GM19351 (cell line): Measurements from ENCODE around the gene CEP170.
"Not testable (repeated sequence)": the region's sequence is repeated elsewhere in the genome, so short reads cannot be mapped to it uniquely, and the experiment has no call there.

Experiments
- ATAC-seq: cut with Tn5 transposase; IDR thresholded peaks from one replicate; pipeline ENCODE4 v1.9.1; 2021; ENCODE audit warnings: mild to moderate bottlenecking, moderate library complexity; ENCODE audit not compliant: unreplicated experiment

Gene CEP170

DNA sequence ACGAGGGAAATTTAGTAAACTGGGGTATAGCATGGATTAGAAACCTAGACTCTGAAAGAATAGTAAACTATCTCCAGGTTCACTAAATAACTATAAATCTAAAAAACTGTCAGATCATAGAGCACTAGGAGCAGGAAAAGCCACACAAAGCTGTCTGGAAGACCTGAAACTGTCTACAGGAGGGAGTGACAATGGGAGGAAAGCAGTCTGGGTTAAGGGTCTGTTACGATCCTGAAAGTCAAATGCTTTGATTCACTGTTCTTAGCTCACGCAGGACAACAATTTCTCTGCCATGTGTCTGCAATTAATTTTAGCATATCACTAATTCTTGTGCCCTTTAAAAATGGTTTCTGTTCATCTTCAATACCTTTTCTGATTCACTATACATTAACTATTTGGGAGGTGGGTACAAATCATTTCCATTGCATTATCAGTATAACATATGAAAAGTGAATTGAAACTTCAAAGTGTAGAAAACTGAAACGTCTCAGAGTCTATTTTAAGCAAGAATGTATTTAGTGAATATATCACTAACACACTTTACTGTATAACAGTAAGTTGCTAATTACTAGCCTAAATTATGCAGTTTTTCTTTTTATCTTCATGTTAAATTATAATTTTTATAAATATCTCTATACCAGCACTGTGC, 18.4 kb downstream of the CEP170 start:
- peak; percentile 87 for ATAC-seq

DNA sequence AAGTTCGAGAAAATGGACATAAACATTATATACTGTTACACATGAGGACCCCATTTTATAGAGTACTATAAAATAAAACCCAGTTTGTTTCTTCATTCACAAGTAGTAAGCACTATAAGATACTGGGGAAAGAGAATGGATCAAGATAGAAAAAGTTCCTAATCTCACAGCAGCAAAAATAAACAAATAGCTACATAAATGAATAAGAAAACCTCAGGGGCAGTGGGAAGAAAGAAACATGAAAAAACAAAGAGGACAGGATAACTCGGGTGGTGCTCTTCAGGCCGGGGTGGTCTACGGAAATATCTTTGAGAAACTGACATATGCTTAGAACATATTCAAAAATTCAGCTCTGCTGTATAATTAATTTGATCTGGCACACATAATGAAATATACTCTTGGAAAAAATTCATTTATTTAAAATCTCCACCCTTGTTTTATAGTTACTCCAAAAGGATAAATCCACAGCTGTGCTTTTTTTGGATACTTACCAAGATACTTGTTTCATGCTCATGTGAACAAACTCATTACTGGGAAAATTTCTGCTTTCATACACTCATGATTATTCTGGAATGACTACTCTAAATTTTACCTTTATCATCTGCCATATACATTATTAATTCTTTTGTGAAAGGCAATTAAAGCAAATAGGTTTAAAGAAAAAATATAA, 20.0 kb downstream of the CEP170 start:
- no peak for ATAC-seq

DNA sequence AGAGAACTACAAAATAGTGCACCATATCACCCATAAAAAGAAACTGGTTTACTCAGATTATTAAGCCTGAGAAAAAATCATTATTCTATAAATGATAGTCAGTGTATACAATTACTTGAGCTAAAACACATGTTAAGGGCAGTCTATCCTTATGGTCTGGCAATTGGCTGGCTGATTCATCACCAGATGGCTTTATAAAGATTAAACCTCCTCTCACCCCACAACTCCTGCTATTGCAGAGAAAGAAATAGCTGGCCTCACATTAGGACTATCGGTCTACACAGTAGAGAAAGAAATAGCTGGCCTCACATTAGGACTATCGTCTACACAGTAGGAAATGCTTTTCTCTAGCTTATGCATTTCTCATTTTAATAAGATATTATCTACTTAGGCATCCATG, 21.2 kb downstream of the CEP170 start:
- ATAC-seq, result no peak

DNA sequence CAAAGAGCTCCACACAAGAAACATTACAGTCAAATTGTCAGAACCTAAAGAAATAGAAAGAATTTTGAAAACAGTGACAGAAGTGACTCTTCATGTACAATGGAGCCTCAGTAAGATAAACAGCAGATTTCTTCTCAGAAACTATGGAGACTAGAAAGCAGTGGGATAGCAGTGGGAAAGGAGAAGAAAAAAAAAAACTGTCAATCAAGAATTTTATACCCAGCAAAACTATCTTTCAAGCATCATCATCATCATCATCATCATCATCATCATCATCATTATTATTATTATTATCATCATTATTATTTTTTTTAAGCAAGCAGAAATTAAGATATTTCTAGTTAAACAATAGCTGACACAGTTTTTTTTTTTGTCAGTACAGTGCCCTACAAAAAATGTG, 24.2 kb downstream of the CEP170 start:
- no peak for ATAC-seq

DNA sequence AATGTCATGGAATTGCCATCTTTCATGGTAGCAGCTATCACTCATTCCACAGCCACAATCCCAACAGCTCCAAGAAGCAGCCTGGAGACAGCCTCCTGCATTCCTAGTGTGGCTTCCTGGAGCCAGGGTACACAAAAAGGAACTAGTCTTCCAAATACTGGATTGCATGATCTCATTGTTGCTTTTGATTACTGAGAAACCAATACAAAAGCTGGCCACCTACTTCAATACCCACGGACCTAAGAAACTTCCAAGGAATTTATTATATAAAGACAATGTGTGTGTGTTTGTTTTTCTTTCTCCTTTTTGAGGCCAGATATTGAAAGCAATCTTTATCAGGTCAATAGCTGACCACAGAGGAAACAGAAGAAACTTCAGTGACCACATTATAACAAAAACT, 25.6 kb downstream of the CEP170 start:
- ATAC-seq, result no peak

DNA sequence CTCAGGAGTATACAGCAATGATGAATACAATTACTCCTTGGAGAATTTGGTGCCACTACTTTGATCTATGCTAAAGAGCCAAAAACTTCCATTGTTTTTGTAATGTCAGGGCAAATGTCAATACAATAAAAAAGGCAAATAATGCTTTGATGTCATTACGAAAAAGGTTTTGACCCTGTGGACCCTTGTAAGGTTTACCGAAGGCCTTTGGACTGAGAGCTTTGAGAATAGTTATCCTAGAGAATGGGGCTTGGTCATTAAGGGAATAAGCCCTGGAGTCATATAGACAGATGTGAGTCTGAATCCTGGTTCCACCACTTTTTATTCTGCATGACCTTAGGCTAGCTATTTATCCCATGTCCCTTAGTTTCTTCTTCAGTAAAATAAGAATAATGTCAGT, 27.5 kb downstream of the CEP170 start:
- no peak for ATAC-seq

DNA sequence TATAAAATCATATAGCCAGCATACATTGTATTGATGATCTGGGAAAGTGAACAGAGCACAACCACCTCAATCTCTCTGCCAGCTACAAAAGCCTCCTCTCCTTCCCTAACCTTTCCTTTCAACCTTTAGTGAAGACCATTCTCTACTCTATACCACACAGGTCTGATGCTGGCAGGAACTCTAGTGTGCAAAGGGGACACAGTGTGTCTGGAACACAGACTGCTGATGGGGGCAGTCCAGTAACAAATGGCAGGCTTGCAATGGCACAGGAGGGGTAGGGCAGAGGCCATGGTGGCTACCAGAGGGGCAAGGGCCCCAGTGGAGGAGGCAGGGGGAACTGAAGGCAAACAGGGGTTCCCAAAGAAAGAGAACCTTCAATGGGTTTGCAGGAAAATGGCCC, 37.0 kb downstream of the CEP170 start:
- no peak for ATAC-seq

DNA sequence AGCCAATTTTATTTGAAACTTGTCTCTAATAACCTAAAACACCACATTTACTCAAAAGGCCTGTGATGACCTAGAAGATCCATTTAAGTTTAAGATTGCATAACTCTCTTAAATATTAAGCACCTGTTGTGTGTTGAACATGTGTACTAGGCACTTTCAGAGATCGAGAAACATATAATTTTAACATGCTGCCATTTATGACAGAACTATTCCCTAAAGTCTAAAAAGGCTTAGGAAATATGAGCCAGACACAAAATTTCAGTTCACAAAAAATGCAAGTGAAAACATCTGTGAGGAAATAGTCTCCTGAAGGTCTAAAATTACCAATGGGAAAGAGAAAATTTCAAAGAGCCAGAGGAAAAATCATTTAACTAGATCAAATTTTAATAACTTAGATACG, 37.7 kb downstream of the CEP170 start:
- no peak for ATAC-seq

DNA sequence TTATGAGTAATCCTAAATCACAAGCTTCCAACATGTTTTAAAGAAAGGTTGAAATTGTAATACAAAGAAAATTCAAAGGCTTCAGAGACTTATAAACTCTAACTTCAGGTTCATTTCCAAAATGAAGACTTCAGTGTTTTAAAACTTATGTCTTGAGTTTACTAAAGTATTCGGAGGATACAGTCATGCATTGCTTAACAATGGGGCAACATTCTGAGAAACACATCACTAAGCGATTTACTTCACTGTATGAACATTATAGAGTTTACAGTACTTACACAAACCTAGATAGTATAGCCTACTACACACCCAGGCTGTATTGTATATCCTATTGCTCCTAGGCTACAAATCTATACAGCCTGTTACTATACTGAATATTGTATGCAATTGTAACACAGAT, 38.3 kb downstream of the CEP170 start:
- ATAC-seq, result no peak

DNA sequence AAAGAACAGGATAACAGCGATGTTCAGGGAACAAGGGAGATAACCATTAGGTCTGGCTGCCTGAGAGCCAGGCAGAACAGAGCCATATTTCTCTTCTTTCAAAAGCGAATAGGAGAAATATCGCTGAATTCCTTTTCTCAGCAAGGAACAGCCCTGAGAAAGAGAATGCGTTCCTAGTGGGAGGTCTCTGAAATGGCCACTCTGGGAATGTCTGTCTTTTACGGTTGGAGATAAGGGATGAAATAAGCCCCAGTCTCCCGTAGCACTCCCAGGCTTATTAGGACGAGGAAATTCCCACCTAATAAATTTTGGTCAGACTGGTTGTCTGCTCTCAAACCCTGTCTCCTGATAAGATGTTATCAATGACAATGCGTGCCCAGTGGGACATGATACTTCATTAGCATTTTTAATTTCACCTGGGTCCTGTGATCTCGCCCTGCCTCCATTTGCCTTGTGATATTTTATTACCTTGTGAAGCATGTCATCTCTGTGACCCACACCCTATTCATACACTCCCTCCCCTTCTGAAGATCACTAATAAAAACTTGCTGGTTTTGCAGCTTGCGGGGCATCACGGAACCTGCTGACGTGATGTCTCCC, 39.7 kb downstream of the CEP170 start:
- not testable (repeated sequence) for ATAC-seq

DNA sequence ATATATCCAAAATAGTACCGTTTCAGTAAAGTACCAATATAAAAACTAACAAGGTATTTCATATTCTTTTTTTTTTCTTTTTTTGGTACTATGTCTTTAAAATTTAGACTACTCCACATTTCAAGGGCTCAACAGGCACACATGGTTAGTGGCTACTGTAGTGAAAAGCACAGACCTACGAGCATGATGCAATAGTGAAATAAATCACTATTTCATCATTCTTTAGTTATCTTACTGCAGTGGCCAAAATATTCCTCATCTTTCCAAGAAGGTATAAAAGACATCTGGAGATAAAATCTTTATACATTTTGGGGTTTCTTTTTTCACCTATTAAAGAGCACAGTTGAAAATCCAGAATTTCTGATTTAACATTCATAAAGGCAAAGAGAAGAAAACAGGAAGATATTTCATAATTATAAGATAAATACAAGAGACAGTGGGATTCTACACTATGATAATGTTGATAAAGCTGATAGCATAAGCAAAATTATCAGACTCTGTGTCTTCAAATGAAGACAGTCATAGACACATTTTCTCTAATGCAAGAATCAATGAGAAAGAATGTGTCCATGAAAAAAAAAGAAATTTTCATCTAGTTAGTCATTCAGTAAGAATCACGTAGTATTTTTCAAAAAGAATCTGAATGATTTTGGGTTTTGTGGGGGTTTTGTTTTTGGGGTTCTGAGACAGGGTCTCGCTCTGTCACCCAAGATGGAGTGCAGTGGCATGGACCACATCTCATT, 41.9 kb downstream of the CEP170 start:
- no peak for ATAC-seq

DNA sequence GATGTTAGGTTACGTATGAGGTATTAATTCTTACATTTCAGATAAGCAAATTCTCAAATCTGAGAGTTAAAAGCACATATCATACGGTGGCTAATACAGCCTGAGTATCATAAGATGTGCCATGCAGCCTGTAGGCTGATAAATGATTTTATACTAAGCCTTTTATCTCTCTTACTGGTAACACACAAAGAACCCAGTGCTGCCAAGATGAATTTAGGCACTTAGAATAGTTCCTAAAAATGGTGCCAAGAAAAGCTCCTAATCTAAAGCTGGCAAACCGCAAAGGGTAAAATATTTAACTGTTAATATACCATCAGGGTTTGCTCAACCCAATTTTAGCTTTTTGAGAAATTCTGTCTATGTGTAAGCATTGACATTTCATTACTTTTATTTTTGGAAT, 43.1 kb downstream of the CEP170 start:
- ATAC-seq, result not testable (repeated sequence)

DNA sequence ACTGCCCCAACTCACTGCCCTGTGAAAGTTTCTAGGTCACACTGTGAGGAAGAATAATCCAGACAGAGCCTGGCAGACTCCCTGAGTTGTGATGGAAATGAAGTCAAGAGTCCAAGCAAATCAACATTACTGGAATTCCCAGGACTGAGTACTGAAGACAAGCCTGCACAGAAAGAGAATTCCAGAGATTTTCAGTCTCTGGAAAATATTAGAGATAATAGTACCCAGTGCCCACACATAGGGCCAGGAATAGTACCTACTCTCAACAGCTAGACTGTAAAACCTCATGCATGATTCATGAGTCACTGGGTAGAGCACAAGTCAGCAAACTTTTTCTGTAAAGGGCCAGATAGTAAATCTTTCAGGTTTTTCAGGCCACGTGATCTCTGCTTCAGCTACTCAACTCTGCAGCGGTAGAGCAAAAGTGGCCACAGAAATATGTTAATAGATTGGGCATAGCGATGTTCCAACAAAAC, 50.0 kb downstream of the CEP170 start:
- not testable (repeated sequence) for ATAC-seq

DNA sequence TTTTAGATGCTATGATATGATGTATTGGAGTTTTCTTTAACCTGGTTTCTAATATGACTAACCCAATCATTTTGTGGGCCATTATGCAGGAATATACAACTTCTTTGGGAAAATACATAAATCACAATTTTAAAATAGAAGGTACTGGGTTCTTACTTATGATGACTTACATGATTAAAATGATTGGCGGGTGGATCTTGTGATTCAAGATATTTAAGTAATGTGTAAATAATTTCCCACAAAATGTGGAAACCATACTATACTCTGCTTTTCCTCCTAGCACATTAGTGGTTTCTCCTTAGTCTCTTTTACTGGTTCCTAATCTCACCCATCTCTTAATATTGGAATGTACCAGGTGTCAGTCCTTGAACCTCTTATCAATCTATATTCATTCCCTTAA, 50.7 kb downstream of the CEP170 start:
- ATAC-seq, result not testable (repeated sequence)

DNA sequence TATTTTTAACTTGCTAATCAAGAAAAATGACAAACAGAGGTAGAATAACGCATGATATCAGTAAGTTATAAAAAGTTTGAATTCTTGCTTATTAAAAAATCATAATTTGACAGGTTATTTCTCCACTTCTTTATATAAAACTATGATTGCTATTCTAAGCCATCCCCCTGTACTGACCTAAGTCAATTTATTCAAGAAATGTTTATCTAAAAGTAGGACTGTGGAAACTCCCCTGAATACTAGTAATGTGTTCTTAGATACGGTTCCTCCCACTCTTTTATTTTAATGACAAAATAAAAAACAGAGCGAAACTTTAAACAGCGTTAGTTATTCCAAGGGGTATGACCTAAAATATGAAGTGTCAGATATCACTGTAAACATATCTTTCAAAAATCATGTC, 51.9 kb downstream of the CEP170 start:
- ATAC-seq, result not testable (repeated sequence)

DNA sequence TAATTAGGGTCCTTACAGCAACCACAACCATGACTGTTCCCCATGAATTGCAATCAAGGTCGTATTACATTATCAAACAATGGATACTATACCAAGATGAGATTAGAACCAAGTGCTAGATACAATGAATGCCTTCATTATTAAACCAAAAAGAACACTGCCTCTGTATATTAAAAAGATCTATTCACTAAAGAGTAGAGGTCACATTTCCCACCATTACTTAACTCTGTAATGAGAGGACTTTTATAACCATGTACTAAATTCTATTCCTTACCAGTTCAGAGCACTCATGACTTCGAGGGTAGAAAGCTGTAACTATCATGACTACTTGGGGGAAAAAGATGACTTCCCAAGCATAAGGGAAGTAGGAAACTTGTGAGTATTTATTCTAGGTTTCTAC, 53.8 kb downstream of the CEP170 start:
- ATAC-seq, result not testable (repeated sequence)

DNA sequence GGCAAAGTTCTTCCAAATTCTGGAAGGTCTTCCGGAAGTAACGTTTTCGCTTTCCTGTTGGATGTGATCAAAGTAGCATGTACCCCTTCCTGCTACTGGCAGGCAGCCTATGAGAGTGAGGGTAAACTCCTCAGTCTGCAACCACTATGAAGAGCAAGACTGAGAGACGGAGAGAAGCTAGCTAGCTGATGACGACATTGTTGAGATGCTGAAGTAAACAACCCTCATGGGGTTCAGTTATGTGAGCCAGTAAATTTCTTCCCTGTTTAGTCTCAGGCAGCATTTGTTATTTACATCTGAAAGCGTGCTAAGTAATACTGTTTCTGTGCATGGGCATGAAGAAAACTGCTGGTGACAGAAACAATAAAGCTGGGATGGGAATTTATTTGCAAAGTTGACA, 57.6 kb downstream of the CEP170 start:
- not testable (repeated sequence) for ATAC-seq

DNA sequence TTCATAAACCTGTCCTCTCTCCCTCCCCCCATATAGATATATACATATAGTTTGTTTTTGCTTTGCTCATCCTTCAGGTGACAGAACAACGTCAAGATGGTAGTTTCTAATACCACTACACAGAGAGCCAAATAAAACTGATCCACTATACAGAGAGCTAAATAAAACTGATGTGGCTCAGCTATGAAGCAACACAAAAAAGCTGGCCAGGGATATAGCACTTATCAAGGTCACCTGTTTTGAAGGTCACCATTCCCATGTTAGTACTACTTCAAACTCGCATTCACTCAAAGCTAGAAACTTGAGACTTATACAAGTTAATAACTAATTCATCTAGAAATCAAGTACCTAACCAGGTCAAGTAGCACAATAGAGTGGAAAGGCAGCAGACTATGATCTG, 61.8 kb downstream of the CEP170 start:
- not testable (repeated sequence) for ATAC-seq

DNA sequence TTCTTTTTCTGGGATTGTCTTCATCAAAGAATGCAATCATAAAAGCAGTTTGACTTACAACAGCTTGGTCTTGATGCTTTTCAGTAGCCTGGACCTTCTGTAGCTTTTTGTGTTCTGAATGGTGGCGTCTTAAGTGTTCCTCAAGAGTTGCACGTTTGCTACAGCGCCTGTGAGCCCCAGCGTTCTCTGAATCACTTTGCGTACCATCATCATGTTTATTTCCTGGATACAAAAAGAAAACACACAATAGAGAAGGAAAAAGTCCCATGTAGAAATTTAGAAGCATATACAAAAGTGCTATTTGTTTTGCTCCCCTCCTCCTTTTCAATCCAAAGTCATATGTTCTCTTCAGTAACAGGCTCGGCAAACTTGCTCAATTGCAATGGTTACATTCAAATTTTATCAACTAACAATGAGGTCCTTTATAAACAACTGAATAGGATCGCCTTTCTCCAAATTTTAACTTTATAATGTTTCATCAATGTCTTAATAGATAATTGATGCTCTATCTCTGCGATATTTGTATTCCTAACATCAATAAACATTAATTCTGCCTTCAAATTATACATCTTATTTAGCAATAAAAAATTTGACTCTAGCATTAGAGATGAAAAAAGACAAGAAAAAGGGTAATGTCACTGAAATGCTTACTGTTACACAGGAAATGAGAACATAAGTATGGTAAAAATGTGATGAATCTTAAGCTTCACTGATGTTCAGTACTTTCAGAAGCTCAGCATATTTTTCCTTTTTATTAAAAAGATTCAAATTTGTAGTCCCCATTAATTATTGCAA, 68.7 kb downstream of the CEP170 start:
- not testable (repeated sequence) for ATAC-seq

DNA sequence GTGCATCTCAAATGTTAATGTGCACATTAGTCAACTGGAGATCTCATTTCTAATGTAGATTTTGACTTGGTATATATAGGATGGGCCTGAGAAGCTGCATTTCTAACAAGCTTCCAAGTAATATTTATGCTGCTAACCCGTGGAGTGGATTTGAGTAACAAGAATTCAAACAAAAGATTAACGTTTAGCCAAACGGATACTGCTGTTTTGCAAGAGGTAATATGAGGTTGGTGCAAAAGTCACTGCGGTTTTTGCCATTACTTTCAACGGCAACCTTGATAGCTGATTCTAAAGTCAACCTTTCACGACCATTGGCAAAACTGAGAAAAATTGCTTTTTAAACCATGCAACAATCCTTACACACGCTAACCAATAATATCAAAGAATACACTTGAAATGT, 70.3 kb downstream of the CEP170 start:
- not testable (repeated sequence) for ATAC-seq

DNA sequence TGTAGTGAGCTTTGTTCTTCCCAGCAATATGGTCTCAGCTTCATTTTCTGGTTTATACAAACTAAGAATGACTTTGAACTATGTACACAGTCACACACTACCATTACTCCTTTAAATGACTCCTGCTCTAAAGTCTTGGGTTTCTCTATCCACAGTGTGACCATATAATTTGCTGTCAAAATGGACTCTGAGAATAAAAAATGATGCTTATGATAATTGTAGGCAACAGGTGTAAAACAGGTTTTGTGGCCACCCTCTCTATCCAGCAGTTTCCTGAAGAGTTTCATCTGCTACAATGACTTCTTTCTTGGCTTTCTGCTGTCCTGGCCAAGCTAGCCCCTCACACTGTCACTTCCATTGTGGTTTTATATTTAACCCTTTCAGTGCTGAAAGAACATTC, 71.4 kb downstream of the CEP170 start:
- not testable (repeated sequence) for ATAC-seq
